MM.1S (cell line): ENCODE measurements around the gene POLR2F.

ENCODE experiments used
- CTCF ChIP-seq: fragments of 300-600 bp; sonication (generic); IDR thresholded peaks from 2 replicates; pipeline ENCODE4 v1.5.1; 2016; ENCODE audit warnings: antibody characterized with exemption, low read length, mixed read lengths
- EZH2 ChIP-seq: fragments of 300-600 bp; sonication (generic); optimal IDR thresholded peaks from 2 replicates; pipeline ENCODE3; 2017; ENCODE audit warnings: low read depth, mild to moderate bottlenecking, antibody characterized with exemption, low read length, mixed read lengths

GRCh38 chr22:37929390-37929789 is 24.1 kb upstream of the POLR2F start:
- TF ChIP-seq CTCF: no peak
- TF ChIP-seq EZH2: no peak
